ENCODE results near the gene BRK1.
"Not testable (repeated sequence)": the region's sequence is repeated elsewhere in the genome, so short reads cannot be mapped to it uniquely, and the experiment has no call there.

The BRK1 gene

GRCh38 chr3:10115326-10116137, at the start of gene BRK1:
Gene BRK1, plus strand, starts transcription at chr3:10115675. Its CDS starts 27 bp downstream, at chr3:10115702.
- DNase-seq: peak; percentile 95 to 96

- not testable (repeated sequence) for DNase-seq
These were observed 45.4 kb upstream of the BRK1 start for GRCh38 chr3:10070077-10070476.

GRCh38 chr3:10074666-10075065, 40.8 kb upstream of the BRK1 start:
- no peak for DNase-seq

GRCh38 chr3:10081871-10082270, 33.6 kb upstream of the BRK1 start:
- no peak for DNase-seq

GRCh38 chr3:10085738-10086137, 29.7 kb upstream of the BRK1 start:
- DNase-seq: no peak

GRCh38 chr3:10088256-10088655, 27.2 kb upstream of the BRK1 start:
- no peak for DNase-seq

GRCh38 chr3:10090179-10090578, 25.3 kb upstream of the BRK1 start:
- DNase-seq: no peak

GRCh38 chr3:10090774-10091173, 24.7 kb upstream of the BRK1 start:
- DNase-seq: not testable (repeated sequence)

- DNase-seq: not testable (repeated sequence)
These were observed 24.1 kb upstream of the BRK1 start for GRCh38 chr3:10091387-10091786.

GRCh38 chr3:10093678-10094077, 21.8 kb upstream of the BRK1 start:
- no peak for DNase-seq

- no peak for DNase-seq
These were observed 16.4 kb upstream of the BRK1 start for GRCh38 chr3:10099041-10099440.

GRCh38 chr3:10106919-10107318, 8.6 kb upstream of the BRK1 start:
- no peak for DNase-seq

GRCh38 chr3:10108091-10108490, 7.4 kb upstream of the BRK1 start, which contains the start of gene FANCD2OS:
Gene FANCD2OS, minus strand, starts transcription at chr3:10108255. Its CDS starts 3,481 bp downstream, at chr3:10104774.
- no peak for DNase-seq

- DNase-seq: no peak
These were observed 624 bp downstream of the BRK1 start for GRCh38 chr3:10116138-10116460.

GRCh38 chr3:10116928-10117327, 1.5 kb downstream of the BRK1 start:
- DNase-seq: no peak

GRCh38 chr3:10119376-10119775, 3.9 kb downstream of the BRK1 start:
- DNase-seq: no peak

GRCh38 chr3:10121064-10121463, 5.6 kb downstream of the BRK1 start:
- no peak for DNase-seq

- DNase-seq: no peak
These were observed 7.2 kb downstream of the BRK1 start for GRCh38 chr3:10122724-10123123.

- not testable (repeated sequence) for DNase-seq
These were observed 20.4 kb downstream of the BRK1 start for GRCh38 chr3:10135872-10136271.

GRCh38 chr3:10136426-10137005, 21.0 kb downstream of the BRK1 start:
- DNase-seq: no peak

GRCh38 chr3:10137178-10137577, 21.7 kb downstream of the BRK1 start:
- no peak for DNase-seq

GRCh38 chr3:10140996-10141546, 25.6 kb downstream of the BRK1 start:
- no peak for DNase-seq

- DNase-seq: no peak
These were observed 27.5 kb downstream of the BRK1 start for GRCh38 chr3:10142707-10143560.
